ENCODE data around the gene SUPV3L1. TPM values are rescaled to one million over a fixed set of nuclear protein-coding genes. Genes with fewer than 3 reads are reported as not detected.

Gene SUPV3L1
- total RNA-seq, 1 experiment from 2014 or later: 57.3 TPM

GRCh38 chr10:69225681-69226080 lies 45.6 kb downstream of the SUPV3L1 start:
- Histone ChIP-seq H2BK15ac (ENCODE audit: low read depth, low read length) (no peak overlapping the region), H3K23me2 (ENCODE audit: insufficient read length, low read depth, low read length, poor library complexity, severe bottlenecking) (no peaks in the 10 kb centered on the region), H3K23ac (ENCODE audit: insufficient read length, low read depth, low read length) (no peak overlapping the region), H3K79me1 (ENCODE audit: insufficient read depth, low read depth, low read length, poor library complexity, severe bottlenecking) (no peaks in the 10 kb centered on the region), H3K14ac (ENCODE audit: insufficient read depth, low read length) (no peak overlapping the region), H3K4me1 (ENCODE audit: insufficient read depth, low read length) (peaks cover 4% of the 10 kb centered on the region; the same call in 1 of the 2 replicates), H3K4me2 (ENCODE audit: insufficient read depth, insufficient read length, low read length) (no peak overlapping the region), H2BK12ac (ENCODE audit: insufficient read length, low read depth, low read length) (no peak overlapping the region), H3T11ph (ENCODE audit: low read length) (no peak overlapping the region), H2BK120ac (ENCODE audit: low read depth, low read length, poor library complexity, severe bottlenecking) (no peak overlapping the region), H4K5ac (ENCODE audit: insufficient read length, low read depth, low read length) (no peak overlapping the region), H4K20me1 (ENCODE audit: control insufficient read depth, insufficient read depth, insufficient read length) (no peaks in the 10 kb centered on the region), H3K79me2 (ENCODE audit: insufficient read depth, low read length) (no peaks in the 10 kb centered on the region), H3K56ac (ENCODE audit: insufficient read length, low read depth, low read length) (no peak overlapping the region), H3K9ac (ENCODE audit: extremely low read depth, insufficient read length, low read length) (no peak overlapping the region), H3K4ac (ENCODE audit: low read depth, low read length) (no peak overlapping the region), H3K27me3 (ENCODE audit: insufficient read depth, low read length) (no peaks in the 10 kb centered on the region), H3K18ac (ENCODE audit: insufficient read length, low read depth, low read length) (no peak overlapping the region), H2BK20ac (ENCODE audit: low read depth, low read length, poor library complexity, severe bottlenecking) (no peak overlapping the region), H3K27ac (ENCODE audit: insufficient read length, low read depth, low read length) (no peak overlapping the region), H2AFZ (ENCODE audit: low read length) (no peak overlapping the region), H2BK5ac (ENCODE audit: insufficient read length, low read length) (no peak overlapping the region), H2AK5ac (ENCODE audit: insufficient read length, low read length) (no peak overlapping the region), H4K8ac (replicated peaks; ENCODE audit: insufficient read length, low read depth, low read length) (no peak overlapping the region), H3K9me3 (ENCODE audit: control insufficient read depth, low read depth, low read length) (no peaks in the 10 kb centered on the region), H4K91ac (ENCODE audit: insufficient read length, low read depth, low read length) (no peak overlapping the region)
- H3K4me1 Mint-ChIP-seq: peaks cover 7 to 13% of the 10 kb centered on the region in 2 experiments
- no peaks in the 10 kb centered on the region for H3K9me3 Mint-ChIP-seq
- WGBS (ENCODE audit: extremely low coverage, insufficient read length, low lambda C conversion rate): no CpG with 5 or more reads among the region's 10 CpGs
- H3K4me3 Mint-ChIP-seq: no peak overlapping the region
- no peak for DNase-seq
- H3K36me3 Mint-ChIP-seq (ENCODE audit: insufficient read depth in 1 of 3, low read depth in 3 of 3): no peaks in the 10 kb centered on the region
- H3K27ac Mint-ChIP-seq: no peak overlapping the region; a peak in 1 of 7 replicates
- H3K27me3 Mint-ChIP-seq (ENCODE audit: low read depth): peaks cover 2% of the 10 kb centered on the region; the same call in 1 of the 2 replicates
- TF ChIP-seq CTCF (conservative IDR thresholded peaks at IDR 0.05): no peak

Measured in H9 (cell line).